Esophagus muscularis mucosa (tissue), 4 donors: Measurements from ENCODE around the gene CAST. TPM values are rescaled to one million over a fixed set of nuclear protein-coding genes. Genes with fewer than 3 reads are reported as not detected.

Experiments used
- DNase-seq: peaks from one replicate; pipeline ENCODE4 v3.0.0-alpha.2; 2017; ENCODE audit errors: extremely low spot score
- H3K27ac ChIP-seq, 4 donors: fragments of 200-600 bp; sonication (generic); replicated peaks in 1 of 4; 1 replicate in 3 of 4; 2 replicates in 1 of 4; pipeline ENCODE4 v1.5.1; 2016 to 2019; ENCODE audit warnings: mild to moderate bottlenecking in 1 of 4
- H3K27me3 ChIP-seq, 4 donors: fragments of 200-600 bp; sonication (generic); one replicate each; pipeline versions ENCODE4 v1.5.1 to v1.6.0; 2016 to 2019
- H3K36me3 ChIP-seq, 4 donors: fragments of 200-600 bp; sonication (generic); one replicate each; pipeline ENCODE4 v1.5.1; 2016 to 2019
- H3K4me1 ChIP-seq, 4 donors: fragments of 200-600 bp; sonication (generic); one replicate each; pipeline ENCODE4 v1.5.1; 2016 to 2019
- H3K4me3 ChIP-seq, 4 donors: fragments of 200-600 bp; sonication (generic); 1 replicate in 2 of 4; 2 replicates in 2 of 4; pipeline ENCODE4 v1.5.1; 2016 to 2019; ENCODE audit warnings: mild to moderate bottlenecking in 4 of 4, moderate library complexity in 1 of 4
- H3K9me3 ChIP-seq, 4 donors: fragments of 200-600 bp; sonication (generic); 1 replicate in 3 of 4; 2 replicates in 1 of 4; pipeline ENCODE4 v1.5.1; 2016 to 2019
- CTCF ChIP-seq, 3 experiments: fragments of 200-600 bp in 2 of 3; fragments of 450-650 bp in 1 of 3; sonication (generic) in 2 of 3; IDR thresholded peaks; one replicate each; pipeline ENCODE4 v1.5.1; 2017 to 2019; ENCODE audit warnings: antibody characterized with exemption in 3 of 3, mild to moderate bottlenecking in 2 of 3, moderate library complexity in 1 of 3
- EP300 ChIP-seq: sonication (generic); formaldehyde crosslinking; IDR thresholded peaks from one replicate; pipeline ENCODE4 v1.6.1; 2017; ENCODE audit warnings: antibody characterized with exemption
- POLR2A ChIP-seq: fragments of 450-650 bp; IDR thresholded peaks from one replicate; pipeline ENCODE4 v1.6.1; 2017; ENCODE audit warnings: antibody characterized with exemption, moderate library complexity, mild to moderate bottlenecking, low read depth
- POLR2AphosphoS5 ChIP-seq, 2 donors: sonication (generic); formaldehyde crosslinking; IDR thresholded peaks; one replicate each; pipeline ENCODE4 v1.6.1; 2017; ENCODE audit warnings: antibody characterized with exemption in 2 of 2
- WGBS: methylation state at CpG from one replicate; pipeline ENCODE4 v1.1.5; 2018; 5-methylcytosine and 5-hydroxymethylcytosine counted together
- intact Hi-C: fragments of 100-400 bp; cut with DNase I; formaldehyde crosslinking; loops from one replicate; pipeline ENCODE4 v1.15.1; 2023
- total RNA-seq, 4 donors: library from RNA; depleted of rRNA; stranded (reverse); fragments of >200 nt; gene quantifications; one replicate each; pipeline versions ENCODE4 v1.1.0 to v1.2.1, GENCODE V29; 2016

The CAST gene
- total RNA-seq, 4 donors from 2014 or later = 238 to 346 (median 296) TPM

- Histone ChIP-seq H3K9me3 (no peaks in the 10 kb centered on the region), H3K36me3 (no peaks in the 10 kb centered on the region), H3K4me1 (no peaks in the 10 kb centered on the region), H3K4me3 (no peak overlapping the region), H3K27me3 (no peaks in the 10 kb centered on the region), H3K27ac (no peak overlapping the region)
- TF ChIP-seq CTCF (IDR thresholded peaks at IDR 0.05) (no peak), POLR2AphosphoS5 (IDR thresholded peaks at IDR 0.05) (no peak), POLR2A (no peak), EP300 (no peak)
- intact Hi-C loops = no loop called here
- no peak for DNase-seq
- 68% methylated on average over 4 of the region's 4 CpGs for WGBS
These were observed 13.6 kb upstream of the CAST start for GRCh38 chr5:96648593-96648992.

GRCh38 chr5:96649251-96649662 is 12.9 kb upstream of the CAST start:
- intact Hi-C loops = no loop called here
- no peaks in the 10 kb centered on the region for H3K4me1 ChIP-seq
- H3K27me3 ChIP-seq = no peaks in the 10 kb centered on the region
- no peak overlapping the region for H3K27ac ChIP-seq
- H3K4me3 ChIP-seq = no peak overlapping the region
- DNase-seq = no peak
- TF ChIP-seq POLR2A (no peak), EP300 (no peak), CTCF (IDR thresholded peaks at IDR 0.05) (no peak), POLR2AphosphoS5 (IDR thresholded peaks at IDR 0.05) (no peak)
- no peaks in the 10 kb centered on the region for H3K36me3 ChIP-seq
- 57% methylated on average over 3 of the region's 3 CpGs for WGBS
- H3K9me3 ChIP-seq = no peaks in the 10 kb centered on the region

GRCh38 chr5:96649681-96650540 is 12.3 kb upstream of the CAST start:
- no peak overlapping the region for H3K4me3 ChIP-seq
- H3K9me3 ChIP-seq = no peaks in the 10 kb centered on the region
- H3K27ac ChIP-seq = no peak overlapping the region
- TF ChIP-seq POLR2A = no peak
- whole genome bisulfite sequencing = 77% methylated on average over 5 of the region's 5 CpGs
- intact Hi-C loops = no loop called here
- no peak for DNase-seq
- no peaks in the 10 kb centered on the region for H3K36me3 ChIP-seq
- no peaks in the 10 kb centered on the region for H3K27me3 ChIP-seq
- no peaks in the 10 kb centered on the region for H3K4me1 ChIP-seq

- 82% methylated on average over 5 of the region's 5 CpGs for WGBS
- Histone ChIP-seq H3K27ac (no peak overlapping the region), H3K4me1 (no peaks in the 10 kb centered on the region), H3K9me3 (no peaks in the 10 kb centered on the region), H3K36me3 (no peaks in the 10 kb centered on the region), H3K27me3 (no peaks in the 10 kb centered on the region), H3K4me3 (no peak overlapping the region)
- intact Hi-C loops = no loop called here
- DNase-seq = no peak
- TF ChIP-seq POLR2AphosphoS5 (IDR thresholded peaks at IDR 0.05) (no peak), EP300 (no peak), POLR2A (no peak), CTCF (IDR thresholded peaks at IDR 0.05) (no peak)
These were observed 11.1 kb upstream of the CAST start for GRCh38 chr5:96651047-96651446.

- Histone ChIP-seq H3K4me3 (no peak overlapping the region), H3K9me3 (no peaks in the 10 kb centered on the region), H3K27ac (no peak overlapping the region), H3K27me3 (no peaks in the 10 kb centered on the region), H3K36me3 (no peaks in the 10 kb centered on the region), H3K4me1 (no peaks in the 10 kb centered on the region)
- intact Hi-C loops = no loop called here
- 79% methylated on average over 4 of the region's 4 CpGs for WGBS
- DNase-seq = no peak
- TF ChIP-seq CTCF (IDR thresholded peaks at IDR 0.05) (peak in 2 of 3 experiments; percentile 18 to 39), POLR2A (no peak)
These were observed 10.0 kb upstream of the CAST start for GRCh38 chr5:96651948-96652753.
